ENCODE measurements around the gene SSTR3.

DNA sequence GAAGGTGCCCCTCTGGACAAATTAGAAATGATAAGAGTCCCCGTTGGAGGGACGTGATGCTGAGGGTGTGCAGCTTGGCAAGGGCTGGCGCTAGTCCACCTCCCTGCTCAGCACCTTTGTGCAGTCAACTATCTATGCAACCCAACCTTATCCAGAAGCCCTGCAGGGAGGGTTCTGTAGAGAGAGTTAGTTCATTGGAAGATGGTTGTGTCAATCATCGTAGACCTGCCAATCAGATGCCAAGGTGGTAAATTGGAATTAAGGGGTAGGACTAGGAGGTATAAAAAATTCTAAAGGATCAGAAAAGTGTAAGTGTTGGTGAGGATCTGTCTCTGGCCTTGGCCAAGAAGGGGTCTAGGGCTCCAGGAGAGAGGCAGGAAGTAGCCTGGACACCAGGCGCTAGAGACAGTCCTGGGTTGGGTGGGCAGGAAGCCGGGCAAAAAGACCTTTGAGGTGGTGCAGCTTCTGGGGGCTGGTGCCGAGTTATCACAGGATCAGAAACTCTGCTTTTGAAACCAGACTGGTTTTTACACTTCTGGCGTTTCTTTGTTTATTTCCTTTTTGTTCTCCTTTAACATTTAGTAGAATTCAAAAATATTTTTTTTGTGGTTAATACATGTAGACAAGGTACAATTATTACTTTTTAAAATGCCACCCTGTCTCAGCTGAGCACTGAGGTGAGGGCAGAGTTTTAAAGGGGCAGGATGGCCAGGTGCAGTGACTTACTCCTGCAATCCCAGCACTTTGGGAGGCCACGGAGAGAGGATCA lies 25.9 kb downstream of the SSTR3 start:
- TF ChIP-seq, protein P1, sequence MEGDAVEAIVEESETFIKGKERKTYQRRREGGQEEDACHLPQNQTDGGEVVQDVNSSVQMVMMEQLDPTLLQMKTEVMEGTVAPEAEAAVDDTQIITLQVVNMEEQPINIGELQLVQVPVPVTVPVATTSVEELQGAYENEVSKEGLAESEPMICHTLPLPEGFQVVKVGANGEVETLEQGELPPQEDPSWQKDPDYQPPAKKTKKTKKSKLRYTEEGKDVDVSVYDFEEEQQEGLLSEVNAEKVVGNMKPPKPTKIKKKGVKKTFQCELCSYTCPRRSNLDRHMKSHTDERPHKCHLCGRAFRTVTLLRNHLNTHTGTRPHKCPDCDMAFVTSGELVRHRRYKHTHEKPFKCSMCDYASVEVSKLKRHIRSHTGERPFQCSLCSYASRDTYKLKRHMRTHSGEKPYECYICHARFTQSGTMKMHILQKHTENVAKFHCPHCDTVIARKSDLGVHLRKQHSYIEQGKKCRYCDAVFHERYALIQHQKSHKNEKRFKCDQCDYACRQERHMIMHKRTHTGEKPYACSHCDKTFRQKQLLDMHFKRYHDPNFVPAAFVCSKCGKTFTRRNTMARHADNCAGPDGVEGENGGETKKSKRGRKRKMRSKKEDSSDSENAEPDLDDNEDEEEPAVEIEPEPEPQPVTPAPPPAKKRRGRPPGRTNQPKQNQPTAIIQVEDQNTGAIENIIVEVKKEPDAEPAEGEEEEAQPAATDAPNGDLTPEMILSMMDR (conservative IDR thresholded peaks at IDR 0.05; ENCODE audit: low read depth, low read length), result no peak
- TF ChIP-seq POLR2A (IDR thresholded peaks at IDR 0.05; ENCODE audit: low read depth, low read length) (no peak), SMC3 (IDR thresholded peaks at IDR 0.05; ENCODE audit: low read depth, low read length) (no peak), RFX5 (IDR thresholded peaks at IDR 0.05; ENCODE audit: low read depth, low read length) (no peak), FOS (IDR thresholded peaks at IDR 0.05; ENCODE audit: low read depth, low read length) (no peak)
